Activated naive CD8-positive, alpha-beta T cell treated with anti-CD3 and anti-CD28 coated beads for 36 hours (primary cell): ENCODE data around the gene OPA3. TPM values are rescaled to one million over a fixed set of nuclear protein-coding genes. Genes with fewer than 3 reads are reported as not detected.

Experiments
- DNase-seq: peaks from one replicate; pipeline ENCODE4 v3.0.0; 2021
- H3K27ac Mint-ChIP-seq: one replicate; pipeline ENCODE4 v1.8.0; 2022; ENCODE audit warnings: mild to moderate bottlenecking, moderate library complexity, mixed read lengths
- H3K27me3 Mint-ChIP-seq: one replicate; pipeline ENCODE4 v1.8.0; 2022; ENCODE audit warnings: mild to moderate bottlenecking, mixed read lengths
- H3K36me3 Mint-ChIP-seq: one replicate; pipeline ENCODE4 v1.8.0; 2021; ENCODE audit warnings: mild to moderate bottlenecking, mixed read lengths
- H3K4me1 Mint-ChIP-seq: one replicate; pipeline ENCODE4 v1.8.0; 2021; ENCODE audit warnings: mixed read lengths
- H3K4me3 Mint-ChIP-seq: one replicate; pipeline ENCODE4 v1.8.0; 2022; ENCODE audit warnings: mild to moderate bottlenecking, moderate library complexity, mixed read lengths
- H3K9me3 Mint-ChIP-seq: one replicate; pipeline ENCODE4 v1.8.0; 2022; ENCODE audit warnings: mixed read lengths
- total RNA-seq, 2 experiments: library from RNA; stranded (reverse); gene quantifications; one replicate each; pipeline ENCODE4 v1.2.3, GENCODE V29; 2021

OPA3 gene
- total RNA-seq, 2 experiments from 2014 or later = 14.7 to 15.1 TPM

DNA sequence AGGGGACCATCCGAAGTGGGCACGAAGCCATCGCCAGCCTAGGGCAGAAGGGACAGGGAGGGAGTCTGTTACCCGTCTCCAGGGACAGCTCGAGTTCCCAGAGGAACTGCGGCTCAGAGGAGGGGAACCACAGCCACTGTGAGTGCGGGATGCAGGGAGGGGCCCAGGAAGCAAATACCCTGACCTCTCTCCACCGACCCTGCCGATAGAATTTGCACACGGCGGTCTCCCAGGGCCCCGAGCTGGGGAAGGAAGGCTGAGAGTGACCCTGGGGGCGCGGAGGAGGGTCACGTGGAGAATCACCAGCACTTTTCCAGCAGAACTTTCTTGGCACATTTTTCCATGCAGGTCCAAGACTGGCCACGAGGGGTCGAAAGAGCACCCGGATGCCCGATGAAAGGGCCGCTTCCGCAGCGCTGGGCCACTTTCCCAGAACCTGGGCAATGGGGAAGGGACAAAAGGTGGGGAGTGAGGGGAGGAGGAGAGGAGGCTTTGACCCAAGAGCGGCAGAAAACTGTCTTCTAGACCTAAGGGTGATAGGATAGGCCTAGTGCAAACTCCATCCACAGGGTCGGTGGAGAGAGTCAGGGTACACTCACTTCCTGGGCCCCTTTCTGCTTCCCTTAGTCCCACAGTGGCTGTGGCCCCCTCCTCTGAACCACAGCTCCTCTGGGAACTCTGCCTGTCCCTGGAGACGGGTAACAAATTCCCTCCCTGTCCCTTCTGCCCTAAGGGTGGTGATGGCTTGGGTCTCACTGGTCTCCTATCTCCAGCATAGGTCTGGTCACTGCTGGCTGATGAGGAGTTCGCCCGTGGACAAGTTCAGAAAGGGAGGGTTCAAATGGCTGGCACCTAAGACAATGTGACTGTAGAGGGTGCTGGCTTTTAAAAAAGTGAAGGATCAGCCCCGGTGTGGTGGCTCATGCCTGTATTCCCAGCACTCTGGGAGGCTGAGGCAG is 22.7 kb upstream of the OPA3 start:
- H3K4me1 Mint-ChIP-seq = peaks cover 9% of the 10 kb centered on the region
- peak overlapping the region; percentile 20 for H3K4me3 Mint-ChIP-seq
- peaks cover 34% of the 10 kb centered on the region for H3K36me3 Mint-ChIP-seq

DNA sequence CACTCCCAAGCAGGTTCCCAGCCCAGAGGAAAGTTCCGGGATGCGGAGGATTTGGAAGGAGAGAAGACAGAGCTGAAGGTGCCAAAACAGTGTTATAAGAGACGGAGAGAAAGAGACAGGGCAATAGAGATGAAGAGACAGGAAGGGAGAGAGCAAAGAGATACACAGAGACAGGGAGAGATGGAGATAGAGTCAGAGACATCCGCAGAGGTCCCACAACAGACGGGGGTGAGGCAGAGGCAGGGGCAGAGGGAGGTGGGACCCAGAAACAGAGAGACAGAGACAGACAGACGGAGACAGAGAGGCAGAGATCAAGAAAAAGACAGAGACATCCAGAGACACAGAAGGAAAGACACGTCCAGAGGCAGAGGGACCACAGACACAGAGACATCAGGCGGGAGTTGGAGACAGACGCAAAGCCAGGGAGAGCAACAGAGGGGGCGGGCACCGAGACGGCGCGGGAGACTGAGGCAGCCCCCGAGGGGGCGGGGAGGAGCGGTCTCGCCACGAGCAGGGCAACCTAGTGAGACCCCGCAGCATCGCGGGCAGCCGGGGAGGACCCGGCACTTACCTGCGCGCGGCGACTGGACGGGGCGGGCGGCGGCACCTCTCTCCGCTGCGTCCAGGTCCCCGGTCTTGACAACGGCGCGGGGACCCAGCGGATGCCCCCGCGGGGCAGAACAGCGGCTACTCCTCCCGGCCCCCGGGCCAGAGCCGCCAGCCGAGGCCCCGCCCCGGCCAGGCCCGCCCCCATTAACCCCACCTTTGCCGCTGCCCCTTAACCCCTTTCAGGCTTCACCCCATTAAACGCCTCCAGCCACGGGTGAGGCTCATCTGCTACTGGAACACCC is 17.1 kb upstream of the OPA3 start, which contains the start of gene GPR4:
Gene GPR4, minus strand, starts transcription at position 689 of the 851 bp plus-strand sequence. CDS start 10,346 bp downstream, outside the sequence.
- no peaks in the 10 kb centered on the region for H3K9me3 Mint-ChIP-seq
- no peak within 1 kb of the TSS for H3K4me3 Mint-ChIP-seq
- peaks cover 67% of the 10 kb centered on the region for H3K27me3 Mint-ChIP-seq
- no peak within 1 kb of the TSS for H3K27ac Mint-ChIP-seq
- peaks cover 26% of the 10 kb centered on the region for H3K4me1 Mint-ChIP-seq
- DNase-seq = no peak
- H3K36me3 Mint-ChIP-seq = no peaks in the 10 kb centered on the region

More for the DNA sequence above, 22.7 kb upstream of the OPA3 start:
- Mint-ChIP-seq H3K27ac (peak overlapping the region; percentile 78), H3K9me3 (peaks cover 8% of the 10 kb centered on the region), H3K27me3 (peaks cover 12% of the 10 kb centered on the region)
- DNase-seq = no peak

DNA sequence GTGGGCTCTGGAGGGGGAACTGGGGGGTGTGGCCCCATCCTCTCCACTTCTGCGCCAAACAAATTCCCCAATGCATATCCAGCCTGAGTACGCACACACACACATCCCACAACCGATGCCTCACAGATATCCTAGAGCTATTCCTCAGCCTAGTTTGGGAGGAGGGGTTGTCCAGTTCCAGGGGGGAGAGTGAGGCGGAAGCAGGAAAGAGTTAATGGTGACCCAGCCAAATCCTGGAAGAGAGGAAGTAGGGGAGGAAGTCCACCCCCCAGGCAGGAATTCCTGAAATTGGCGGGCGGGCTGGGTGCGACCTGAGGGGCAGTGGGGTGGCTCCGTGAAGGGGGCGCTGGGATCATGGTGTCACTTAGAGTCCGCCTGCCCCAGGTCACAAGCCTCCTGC is 16.5 kb upstream of the OPA3 start:
- peaks cover 73% of the 10 kb centered on the region for H3K27me3 Mint-ChIP-seq
- H3K27ac Mint-ChIP-seq = no peak overlapping the region
- no peak overlapping the region for H3K4me3 Mint-ChIP-seq
- H3K4me1 Mint-ChIP-seq = peaks cover 25% of the 10 kb centered on the region
- H3K9me3 Mint-ChIP-seq = no peaks in the 10 kb centered on the region
- no peaks in the 10 kb centered on the region for H3K36me3 Mint-ChIP-seq
- no peak for DNase-seq

DNA sequence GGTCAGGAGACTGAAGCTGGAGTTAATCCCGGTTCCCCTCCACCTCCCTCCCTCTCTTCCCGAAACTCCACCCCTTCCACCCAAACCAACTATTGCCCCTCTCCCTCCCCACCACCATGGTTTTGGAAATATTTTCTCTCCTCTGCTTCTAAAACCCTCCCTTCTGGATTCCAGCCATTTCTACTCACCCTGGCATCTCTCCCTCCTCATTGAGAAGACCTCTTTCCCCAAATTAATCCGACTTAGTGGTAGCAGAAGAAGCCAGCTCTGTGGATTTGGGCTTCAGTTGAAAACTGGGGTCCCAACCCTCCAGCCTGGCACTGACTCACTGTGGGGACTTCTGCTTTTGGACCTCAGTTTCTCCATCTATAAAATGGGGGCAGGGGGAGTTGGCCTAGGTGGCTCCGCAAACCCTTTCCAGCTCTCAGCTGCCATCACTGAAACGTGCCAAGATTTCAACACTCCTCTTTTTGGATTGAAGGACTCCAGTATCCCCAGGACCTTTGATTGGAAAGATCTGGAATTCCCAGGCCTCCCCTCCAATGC is 15.8 kb upstream of the OPA3 start:
- peaks cover 25% of the 10 kb centered on the region for H3K4me1 Mint-ChIP-seq
- no peak overlapping the region for H3K27ac Mint-ChIP-seq
- no peaks in the 10 kb centered on the region for H3K9me3 Mint-ChIP-seq
- no peak for DNase-seq
- no peaks in the 10 kb centered on the region for H3K36me3 Mint-ChIP-seq
- peaks cover 80% of the 10 kb centered on the region for H3K27me3 Mint-ChIP-seq
- no peak overlapping the region for H3K4me3 Mint-ChIP-seq

DNA sequence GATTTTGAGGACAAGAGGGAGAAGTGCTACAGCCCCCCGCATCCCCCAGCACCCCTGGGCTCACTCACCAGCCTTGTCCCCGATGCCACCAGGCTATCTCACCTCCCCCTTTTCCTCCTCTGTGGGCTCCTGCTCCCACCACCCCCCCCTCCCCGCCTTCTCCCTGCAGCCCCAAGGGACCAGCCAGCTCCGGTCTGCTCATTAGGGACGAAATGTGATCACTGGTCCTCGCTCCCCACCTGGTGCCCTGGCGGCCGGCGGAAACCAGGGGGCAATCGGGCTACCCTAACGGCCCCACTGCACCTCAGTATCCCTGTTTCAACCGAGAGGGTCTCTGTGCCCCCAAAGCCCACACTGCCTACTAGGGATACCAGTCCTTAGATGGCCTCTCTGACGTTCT is 14.7 kb upstream of the OPA3 start:
- Mint-ChIP-seq H3K27ac (no peak overlapping the region), H3K27me3 (peaks cover 82% of the 10 kb centered on the region), H3K4me3 (no peak overlapping the region), H3K4me1 (peaks cover 25% of the 10 kb centered on the region), H3K36me3 (no peaks in the 10 kb centered on the region), H3K9me3 (no peaks in the 10 kb centered on the region)
- no peak for DNase-seq

DNA sequence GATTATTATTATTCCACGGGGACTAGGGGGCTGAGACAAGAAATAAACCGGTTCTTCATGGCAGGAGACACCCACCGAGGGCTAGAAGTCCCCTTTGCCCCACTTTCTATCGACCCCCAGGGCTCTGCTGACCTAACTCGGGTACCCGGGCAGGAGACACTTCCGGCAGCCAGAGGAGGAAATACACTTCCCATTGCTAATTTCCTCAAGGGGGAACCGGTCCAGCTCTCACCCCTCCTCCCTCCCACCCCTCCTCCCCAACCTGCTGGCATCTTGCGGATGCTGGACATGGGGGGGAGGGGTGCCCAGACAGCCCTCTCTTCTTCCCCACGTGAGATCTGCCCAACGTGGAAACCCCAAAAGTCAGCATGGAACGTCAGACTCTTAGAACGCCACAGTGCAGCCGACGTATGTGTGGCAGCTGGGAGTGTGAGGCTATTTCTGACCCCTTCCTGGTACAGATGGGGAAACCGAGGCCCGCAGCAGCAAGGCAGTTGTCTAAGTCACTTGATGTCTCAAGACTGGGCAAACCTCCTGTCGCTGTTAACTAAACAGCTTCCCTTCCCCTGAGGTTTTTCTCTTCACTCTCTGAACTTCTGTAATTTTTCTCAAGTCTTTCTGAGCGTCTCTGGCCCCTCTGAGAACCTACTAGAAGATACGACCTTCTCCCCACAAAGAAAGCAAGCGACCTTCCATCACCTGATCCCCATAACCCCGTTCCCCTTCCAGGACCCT is 13.8 kb upstream of the OPA3 start:
- Mint-ChIP-seq H3K36me3 (no peaks in the 10 kb centered on the region), H3K4me1 (peaks cover 25% of the 10 kb centered on the region), H3K4me3 (peak overlapping the region; percentile 65), H3K27me3 (peaks cover 80% of the 10 kb centered on the region), H3K9me3 (no peaks in the 10 kb centered on the region), H3K27ac (no peak overlapping the region)
- DNase-seq = no peak

DNA sequence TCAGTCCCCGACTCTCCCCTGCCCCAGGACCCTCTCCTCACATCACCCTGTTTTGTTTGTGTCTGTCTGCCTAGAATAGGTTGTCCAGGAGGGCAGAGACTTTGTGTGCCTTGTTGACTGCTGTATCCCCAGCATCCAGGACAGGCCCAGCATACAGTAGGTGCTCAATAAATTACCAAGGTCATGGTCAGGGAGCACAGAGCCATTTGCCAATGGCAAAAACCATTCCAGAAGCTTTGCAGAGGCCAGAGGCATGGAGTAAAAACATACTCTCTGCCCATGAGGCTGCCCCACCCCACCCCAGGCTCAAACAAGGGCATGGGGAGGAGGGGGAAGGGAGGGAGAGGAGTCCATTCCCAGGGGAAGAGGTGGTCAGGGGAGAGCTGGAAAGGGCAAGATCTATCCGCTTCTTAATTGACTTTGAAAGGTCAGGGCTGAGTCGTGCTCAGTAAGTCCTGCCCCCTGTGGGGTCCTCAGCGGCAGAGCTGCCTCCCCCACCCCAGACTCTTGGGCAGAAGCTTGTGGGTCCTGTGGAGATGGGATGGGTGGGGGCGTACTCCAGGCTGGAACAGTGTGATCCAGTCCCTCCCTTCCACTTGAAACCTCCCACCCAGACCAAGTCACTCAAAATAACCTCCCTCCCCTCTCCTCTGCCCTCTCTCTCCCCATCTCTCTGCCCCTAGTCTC is 13.0 kb upstream of the OPA3 start:
- no peaks in the 10 kb centered on the region for H3K36me3 Mint-ChIP-seq
- peak overlapping the region; percentile 65 for H3K4me3 Mint-ChIP-seq
- H3K27me3 Mint-ChIP-seq = peaks cover 72% of the 10 kb centered on the region
- peaks cover 25% of the 10 kb centered on the region for H3K4me1 Mint-ChIP-seq
- no peaks in the 10 kb centered on the region for H3K9me3 Mint-ChIP-seq
- DNase-seq = no peak
- no peak overlapping the region for H3K27ac Mint-ChIP-seq

DNA sequence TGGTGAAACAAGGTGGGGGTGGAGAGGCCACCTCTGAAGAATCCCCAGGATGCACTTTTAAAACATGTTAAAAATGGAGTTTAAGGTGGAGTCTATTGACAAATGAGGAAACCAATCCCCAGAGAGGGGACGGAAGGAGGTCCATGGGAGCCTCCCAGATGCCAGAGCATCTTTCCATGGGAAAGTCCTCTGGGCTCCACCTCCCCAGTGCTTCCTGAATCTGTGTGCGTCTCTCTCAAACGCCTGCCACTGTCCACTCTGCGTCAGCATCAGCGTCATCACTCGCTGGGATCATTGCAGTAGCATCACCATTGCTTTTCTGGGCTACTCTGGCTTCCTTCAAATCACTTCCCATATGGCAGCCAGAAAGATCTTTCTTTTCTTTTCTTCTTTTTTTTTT is 11.2 kb upstream of the OPA3 start:
- no peaks in the 10 kb centered on the region for H3K36me3 Mint-ChIP-seq
- H3K27me3 Mint-ChIP-seq = peaks cover 74% of the 10 kb centered on the region
- peaks cover 30% of the 10 kb centered on the region for H3K4me1 Mint-ChIP-seq
- H3K4me3 Mint-ChIP-seq = no peak overlapping the region
- no peak overlapping the region for H3K27ac Mint-ChIP-seq
- no peak for DNase-seq
- no peaks in the 10 kb centered on the region for H3K9me3 Mint-ChIP-seq

DNA sequence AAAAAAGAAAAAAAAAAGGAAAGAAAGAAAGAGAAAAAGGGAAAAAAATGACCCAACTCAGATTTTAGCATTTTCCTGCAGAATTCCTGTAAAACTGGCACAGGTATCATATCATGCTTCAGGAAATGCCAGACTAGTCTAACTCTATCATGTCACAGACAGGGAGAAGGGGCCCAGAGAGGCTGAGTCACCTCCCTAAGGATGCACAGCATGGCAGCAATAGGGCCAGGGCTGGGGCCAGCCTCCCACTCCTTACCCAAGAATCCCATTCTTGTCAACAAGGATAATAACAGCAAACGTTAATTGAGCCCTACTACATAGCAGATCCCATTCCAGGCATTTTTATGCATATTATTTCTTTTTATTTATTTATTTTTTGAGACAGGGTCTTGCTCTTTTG is 8.9 kb upstream of the OPA3 start:
- Mint-ChIP-seq H3K27ac (no peak overlapping the region), H3K9me3 (no peaks in the 10 kb centered on the region), H3K36me3 (no peaks in the 10 kb centered on the region), H3K27me3 (peaks cover 71% of the 10 kb centered on the region), H3K4me1 (peaks cover 15% of the 10 kb centered on the region), H3K4me3 (no peak overlapping the region)
- DNase-seq = no peak

DNA sequence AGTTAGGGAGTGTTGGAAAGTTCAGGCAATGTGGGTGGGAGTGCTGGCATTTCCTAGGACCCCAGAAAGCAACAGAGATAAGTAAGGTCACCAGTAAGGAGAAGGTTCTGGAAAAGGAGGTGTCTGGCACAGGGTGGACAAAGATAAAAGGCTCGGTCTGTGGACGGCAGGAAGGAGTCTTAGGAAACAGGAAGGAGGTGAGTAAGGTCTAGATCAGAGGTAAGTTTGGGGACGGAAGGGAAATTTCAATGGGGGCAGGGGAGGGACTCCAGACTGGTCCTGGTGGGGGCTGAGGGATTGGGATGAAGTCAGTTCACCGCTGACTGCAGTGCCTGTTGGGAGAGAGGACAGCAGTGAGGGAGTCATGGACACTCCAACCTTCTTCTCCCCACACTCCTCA is 7.8 kb upstream of the OPA3 start:
- no peaks in the 10 kb centered on the region for H3K36me3 Mint-ChIP-seq
- no peak overlapping the region for H3K4me3 Mint-ChIP-seq
- peaks cover 61% of the 10 kb centered on the region for H3K27me3 Mint-ChIP-seq
- no peak overlapping the region for H3K27ac Mint-ChIP-seq
- H3K4me1 Mint-ChIP-seq = peaks cover 7% of the 10 kb centered on the region
- no peak for DNase-seq
- H3K9me3 Mint-ChIP-seq = no peaks in the 10 kb centered on the region

DNA sequence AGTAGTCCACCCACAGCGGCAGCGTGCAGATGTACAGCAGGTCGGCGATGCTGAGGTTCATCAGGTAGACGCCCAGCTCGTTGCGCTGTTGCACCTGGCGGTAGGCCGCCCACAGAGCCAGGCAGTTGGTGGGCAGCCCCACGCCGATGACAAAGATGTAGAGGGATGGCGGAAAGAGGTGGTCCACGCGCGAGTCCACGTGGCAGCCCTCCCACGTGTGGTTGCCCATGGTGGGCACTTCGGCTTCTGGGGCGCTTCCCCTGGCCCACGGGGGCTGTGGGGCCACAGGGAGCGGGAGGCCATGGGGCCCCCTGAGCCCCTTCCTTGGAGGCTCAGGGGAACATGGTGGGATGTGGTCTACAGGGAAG is 7.0 kb upstream of the OPA3 start:
- no peak overlapping the region for H3K4me3 Mint-ChIP-seq
- DNase-seq = no peak
- no peak overlapping the region for H3K27ac Mint-ChIP-seq
- no peaks in the 10 kb centered on the region for H3K36me3 Mint-ChIP-seq
- H3K9me3 Mint-ChIP-seq = no peaks in the 10 kb centered on the region
- H3K27me3 Mint-ChIP-seq = peaks cover 53% of the 10 kb centered on the region
- peaks cover 7% of the 10 kb centered on the region for H3K4me1 Mint-ChIP-seq

DNA sequence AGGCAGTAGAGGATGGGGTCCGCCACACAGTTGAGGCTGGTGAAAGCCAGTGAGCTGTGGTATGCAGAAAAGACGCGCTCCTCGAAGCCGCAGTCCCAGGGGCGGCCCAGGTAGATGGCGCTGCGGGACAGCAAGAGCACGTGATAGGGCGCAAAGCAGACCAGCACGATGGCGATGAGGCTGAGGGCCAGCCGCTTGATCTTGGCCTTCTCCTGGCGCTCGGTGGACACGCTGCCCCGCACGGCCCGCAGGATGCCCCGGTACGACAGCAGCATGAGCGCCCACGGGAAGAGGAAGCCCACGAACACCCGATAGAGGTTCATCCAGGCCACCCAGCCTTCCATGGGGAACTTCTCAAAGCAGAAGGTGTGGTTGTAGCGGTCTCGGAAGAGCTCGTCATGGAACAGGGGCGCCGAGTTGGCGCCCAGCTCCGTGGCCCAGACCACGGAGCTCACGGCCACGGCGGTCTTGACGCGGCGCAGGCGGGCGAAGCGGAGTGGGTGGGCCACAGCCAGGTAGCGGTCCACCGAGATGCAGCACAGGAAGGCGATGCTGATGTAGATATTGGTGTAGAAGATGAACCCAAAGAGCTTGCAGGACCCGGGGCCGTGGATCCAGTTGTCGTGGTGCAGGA is 6.5 kb upstream of the OPA3 start:
- Mint-ChIP-seq H3K4me1 (peaks cover 7% of the 10 kb centered on the region), H3K36me3 (no peaks in the 10 kb centered on the region)

DNA sequence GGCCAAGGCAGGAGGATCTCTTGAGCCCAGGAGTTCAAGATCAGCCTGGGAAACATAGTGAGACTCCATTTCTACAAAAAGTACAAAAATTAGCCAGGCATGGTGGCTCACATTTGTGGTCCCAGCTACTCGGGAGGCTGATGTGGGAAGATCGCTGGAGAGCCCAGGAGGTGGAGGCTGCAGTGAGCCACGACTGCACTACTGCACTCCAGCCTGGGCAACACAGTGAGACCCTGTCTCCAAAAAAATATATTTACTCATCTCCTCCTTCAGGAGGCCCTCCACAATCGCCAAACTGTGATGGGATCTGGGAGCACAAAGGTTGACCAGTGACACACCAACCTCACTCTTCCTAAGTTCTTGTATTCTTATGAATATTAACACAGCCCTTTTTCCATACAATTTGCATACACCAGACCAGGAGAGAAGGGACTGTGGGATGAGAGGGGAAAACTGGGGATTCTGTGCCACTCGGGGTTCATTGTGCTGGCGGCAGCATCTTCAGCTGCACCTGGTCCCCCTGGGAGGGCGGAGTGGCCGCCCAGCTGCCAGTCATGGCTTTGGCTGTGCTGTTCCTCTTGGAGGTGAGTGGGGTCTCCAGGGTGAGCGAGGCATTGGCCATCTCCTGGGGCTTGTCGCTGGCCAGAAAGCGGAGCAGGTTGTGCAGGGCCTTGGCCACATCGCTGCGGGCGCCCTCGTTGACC is 5.8 kb upstream of the OPA3 start:
- H3K9me3 Mint-ChIP-seq = no peaks in the 10 kb centered on the region
- H3K36me3 Mint-ChIP-seq = no peaks in the 10 kb centered on the region
- H3K4me1 Mint-ChIP-seq = peaks cover 7% of the 10 kb centered on the region
- H3K27ac Mint-ChIP-seq = no peak overlapping the region
- no peak overlapping the region for H3K4me3 Mint-ChIP-seq
- peaks cover 41% of the 10 kb centered on the region for H3K27me3 Mint-ChIP-seq
- DNase-seq = no peak

More for the DNA sequence above, 6.5 kb upstream of the OPA3 start:
- Mint-ChIP-seq H3K4me3 (no peak overlapping the region), H3K27ac (no peak overlapping the region), H3K9me3 (no peaks in the 10 kb centered on the region), H3K27me3 (peaks cover 48% of the 10 kb centered on the region)
- peak; percentile 56 for DNase-seq
